SIG-M5 treated with dmso at 0.1 percent for 504 hours (cell line): ENCODE data around the gene LGALS14.

Experiments
- DNase-seq: peaks from one replicate; lab custom pipeline; 2025; ENCODE audit not compliant: unreplicated experiment; lab: John Stamatoyannopoulos, UW

LGALS14 gene

GRCh38 chr19:39745643-39746042 is 41.4 kb downstream of the LGALS14 start:
- peak; percentile 74 for DNase-seq

GRCh38 chr19:39746836-39747529 is 42.7 kb downstream of the LGALS14 start:
- no peak for DNase-seq

GRCh38 chr19:39749981-39750380 is 45.7 kb downstream of the LGALS14 start:
- no peak for DNase-seq

- DNase-seq = no peak
Measured at GRCh38 chr19:39752390-39752789, 48.1 kb downstream of the LGALS14 start.

GRCh38 chr19:39752795-39753194 is 48.5 kb downstream of the LGALS14 start:
- DNase-seq = no peak

- no peak for DNase-seq
Measured at GRCh38 chr19:39754544-39754943, 50.3 kb downstream of the LGALS14 start.

- no peak for DNase-seq
Measured at GRCh38 chr19:39754971-39755370, 50.7 kb downstream of the LGALS14 start.
